OCI-LY1 (cell line): ENCODE measurements around the gene PTPRM.

Experiments used
- H2AFZ ChIP-seq: fragments of 200-600 bp; sonication (generic), shearing (Covaris generic); 2 replicates; pipeline ENCODE4 v1.6.0; 2014; ENCODE audit warnings: antibody characterized with exemption, mild to moderate bottlenecking, low read length
- H3F3A ChIP-seq: fragments of 200-600 bp; sonication (generic), shearing (Covaris generic); 2 replicates; pipeline ENCODE4 v1.6.0; 2014; ENCODE audit warnings: mild to moderate bottlenecking, antibody characterized with exemption, low read length, moderate library complexity; ENCODE audit not compliant: insufficient read depth
- H3K27ac ChIP-seq: fragments of 200-600 bp; sonication (generic); 2 replicates; pipeline ENCODE4 v1.5.1; 2014; ENCODE audit warnings: low read length, mixed run types, mild to moderate bottlenecking, low read depth; ENCODE audit not compliant: poor library complexity, severe bottlenecking
- H3K27me3 ChIP-seq: fragments of 200-600 bp; sonication (generic); 2 replicates; pipeline ENCODE4 v1.6.0; 2014; ENCODE audit warnings: antibody characterized with exemption, mild to moderate bottlenecking, low read length, moderate library complexity; ENCODE audit not compliant: insufficient read depth
- H3K36me3 ChIP-seq: fragments of 200-600 bp; sonication (generic); 2 replicates; pipeline ENCODE4 v1.6.1; 2014; ENCODE audit warnings: mild to moderate bottlenecking, antibody characterized with exemption, low read length, moderate library complexity, mixed read lengths; ENCODE audit not compliant: insufficient read depth
- H3K4me1 ChIP-seq: fragments of 200-600 bp; sonication (generic); 2 replicates; pipeline ENCODE4 v1.5.1; 2014; ENCODE audit warnings: mild to moderate bottlenecking, low read length, moderate library complexity; ENCODE audit not compliant: insufficient read depth, severe bottlenecking
- H3K4me2 ChIP-seq: fragments of 200-600 bp; sonication (generic), shearing (Covaris generic); 2 replicates; pipeline ENCODE4 v1.6.1; 2014; ENCODE audit warnings: low read length
- H3K4me3 ChIP-seq: fragments of 200-600 bp; sonication (generic); 2 replicates; pipeline ENCODE4 v1.5.1; 2014; ENCODE audit warnings: low read length, low read depth, mild to moderate bottlenecking, mixed read lengths; ENCODE audit not compliant: poor library complexity, severe bottlenecking
- H3K79me2 ChIP-seq: fragments of 200-600 bp; shearing (Covaris generic); 2 replicates; pipeline ENCODE4 v1.6.1; 2016; ENCODE audit warnings: mixed run types, low read length, mixed read lengths; ENCODE audit not compliant: insufficient read depth
- H3K9ac ChIP-seq: fragments of 200-600 bp; sonication (generic), shearing (Covaris generic); 2 replicates; pipeline ENCODE4 v1.6.1; 2014; ENCODE audit warnings: mild to moderate bottlenecking, low read length, mixed read lengths
- H3K9me2 ChIP-seq: fragments of 200-600 bp; sonication (generic), shearing (Covaris generic); 2 replicates; pipeline ENCODE4 v1.6.1; 2014; ENCODE audit warnings: low read depth, mild to moderate bottlenecking, low read length, mixed read lengths
- H3K9me3 ChIP-seq: fragments of 200-600 bp; shearing (Covaris generic); 2 replicates; pipeline ENCODE4 v1.6.1; 2014; ENCODE audit warnings: low read length, mixed read lengths
- H4K20me1 ChIP-seq: fragments of 200-600 bp; sonication (generic), shearing (Covaris generic); 2 replicates; pipeline ENCODE4 v1.6.0; 2016; ENCODE audit warnings: mild to moderate bottlenecking, low read length; ENCODE audit not compliant: insufficient read depth
- EZH2 ChIP-seq: fragments of 200-600 bp; sonication (generic), shearing (Covaris generic); IDR thresholded peaks from 2 replicates; pipeline ENCODE4 v1.8.0; 2017; ENCODE audit warnings: borderline replicate concordance, mixed run types, mild to moderate bottlenecking, antibody characterized with exemption, low read length, moderate library complexity, mixed read lengths
- TF ChIP-seq, protein P1 (sequence below): fragments of 200-600 bp; sonication (generic), shearing (Covaris generic); IDR thresholded peaks from 2 replicates; pipeline ENCODE4 v1.5.1; 2017; ENCODE audit warnings: mild to moderate bottlenecking, antibody characterized with exemption, low read length, moderate library complexity, mixed read lengths

The PTPRM gene

GRCh38 chr18:8290913-8291312, 723.8 kb downstream of the PTPRM start:
- H3K79me2 ChIP-seq, result no peaks in the 10 kb centered on the region
- H3K4me3 ChIP-seq, result no peak overlapping the region
- H4K20me1 ChIP-seq, result no peaks in the 10 kb centered on the region
- H3K4me1 ChIP-seq, result no peaks in the 10 kb centered on the region
- no peaks in the 10 kb centered on the region for H3K27me3 ChIP-seq
- no peaks in the 10 kb centered on the region for H3K9me2 ChIP-seq
- H3K9me3 ChIP-seq, result no peaks in the 10 kb centered on the region
- H3F3A ChIP-seq, result no peaks in the 10 kb centered on the region
- H3K9ac ChIP-seq, result no peak overlapping the region
- no peak overlapping the region for H3K4me2 ChIP-seq
- H2AFZ ChIP-seq, result no peak overlapping the region
- no peaks in the 10 kb centered on the region for H3K36me3 ChIP-seq
- TF ChIP-seq EZH2, result no peak
- TF ChIP-seq, protein P1, sequence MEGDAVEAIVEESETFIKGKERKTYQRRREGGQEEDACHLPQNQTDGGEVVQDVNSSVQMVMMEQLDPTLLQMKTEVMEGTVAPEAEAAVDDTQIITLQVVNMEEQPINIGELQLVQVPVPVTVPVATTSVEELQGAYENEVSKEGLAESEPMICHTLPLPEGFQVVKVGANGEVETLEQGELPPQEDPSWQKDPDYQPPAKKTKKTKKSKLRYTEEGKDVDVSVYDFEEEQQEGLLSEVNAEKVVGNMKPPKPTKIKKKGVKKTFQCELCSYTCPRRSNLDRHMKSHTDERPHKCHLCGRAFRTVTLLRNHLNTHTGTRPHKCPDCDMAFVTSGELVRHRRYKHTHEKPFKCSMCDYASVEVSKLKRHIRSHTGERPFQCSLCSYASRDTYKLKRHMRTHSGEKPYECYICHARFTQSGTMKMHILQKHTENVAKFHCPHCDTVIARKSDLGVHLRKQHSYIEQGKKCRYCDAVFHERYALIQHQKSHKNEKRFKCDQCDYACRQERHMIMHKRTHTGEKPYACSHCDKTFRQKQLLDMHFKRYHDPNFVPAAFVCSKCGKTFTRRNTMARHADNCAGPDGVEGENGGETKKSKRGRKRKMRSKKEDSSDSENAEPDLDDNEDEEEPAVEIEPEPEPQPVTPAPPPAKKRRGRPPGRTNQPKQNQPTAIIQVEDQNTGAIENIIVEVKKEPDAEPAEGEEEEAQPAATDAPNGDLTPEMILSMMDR, result no peak
- no peak overlapping the region for H3K27ac ChIP-seq

DNA sequence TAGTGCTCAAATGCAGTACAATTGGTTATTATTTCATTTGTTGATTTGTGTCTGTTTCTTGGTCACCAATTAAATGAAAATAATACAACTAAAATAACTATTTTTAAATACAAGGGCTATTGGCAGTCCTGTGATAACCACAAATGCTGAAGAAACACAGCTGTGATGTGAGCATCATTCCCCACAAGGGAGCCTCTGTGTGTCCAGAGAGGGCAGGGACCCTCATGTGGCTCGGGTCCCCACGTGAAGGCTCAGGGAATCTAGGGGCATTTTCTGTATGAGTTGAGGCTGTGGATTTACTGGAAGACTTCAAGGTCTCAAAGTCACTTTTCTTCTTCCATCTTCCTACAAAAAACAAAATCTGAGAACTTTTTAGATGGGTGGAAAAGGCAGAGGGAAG, 726.1 kb downstream of the PTPRM start:
- no peak overlapping the region for H3K4me3 ChIP-seq
- H3K27me3 ChIP-seq, result no peaks in the 10 kb centered on the region
- no peaks in the 10 kb centered on the region for H3K4me1 ChIP-seq
- no peaks in the 10 kb centered on the region for H4K20me1 ChIP-seq
- no peaks in the 10 kb centered on the region for H3K36me3 ChIP-seq
- no peak overlapping the region for H2AFZ ChIP-seq
- H3F3A ChIP-seq, result no peaks in the 10 kb centered on the region
- no peaks in the 10 kb centered on the region for H3K9me3 ChIP-seq
- no peaks in the 10 kb centered on the region for H3K79me2 ChIP-seq
- no peaks in the 10 kb centered on the region for H3K9me2 ChIP-seq
- H3K4me2 ChIP-seq, result no peak overlapping the region
- no peak overlapping the region for H3K9ac ChIP-seq
- no peak overlapping the region for H3K27ac ChIP-seq
- TF ChIP-seq EZH2, result no peak
- TF ChIP-seq, protein P1, result no peak

DNA sequence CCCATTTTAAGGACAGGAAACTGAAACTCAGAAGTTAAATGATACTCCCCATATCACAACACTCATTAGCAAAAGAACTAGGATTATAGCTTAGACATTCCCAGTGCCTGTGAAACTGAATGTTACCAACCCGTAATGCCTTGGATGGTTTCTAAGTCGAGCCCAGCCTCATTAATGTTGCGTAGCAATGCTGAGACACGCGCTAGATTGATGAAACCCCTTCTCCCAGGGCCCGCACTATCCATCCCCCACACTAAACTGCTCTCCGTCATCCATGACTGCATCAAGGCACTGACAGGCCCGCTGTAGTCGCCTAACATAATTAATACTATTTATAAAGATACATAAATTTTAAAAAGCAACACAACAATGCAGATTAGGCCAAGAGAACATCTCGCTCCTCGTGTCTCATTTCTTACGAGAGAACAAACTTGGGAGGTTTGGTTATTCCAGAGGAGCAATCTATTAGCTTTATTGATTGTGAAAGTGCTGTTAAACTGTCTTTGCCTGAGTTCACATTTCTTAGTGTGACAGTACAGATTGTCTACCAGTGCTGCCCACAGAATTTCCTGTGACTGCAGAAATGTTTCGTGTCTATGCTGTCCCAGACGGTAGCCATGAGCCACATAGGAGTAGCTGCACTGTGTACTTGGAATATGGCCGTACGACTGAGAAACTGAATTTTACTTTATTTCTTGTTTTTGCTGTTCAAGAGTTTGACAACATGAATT, 729.9 kb downstream of the PTPRM start:
- no peaks in the 10 kb centered on the region for H3K9me2 ChIP-seq
- H3K4me1 ChIP-seq, result no peaks in the 10 kb centered on the region
- no peak overlapping the region for H3K4me3 ChIP-seq
- no peaks in the 10 kb centered on the region for H3F3A ChIP-seq
- no peaks in the 10 kb centered on the region for H4K20me1 ChIP-seq
- no peak overlapping the region for H3K9ac ChIP-seq
- no peak overlapping the region for H3K4me2 ChIP-seq
- no peak for TF ChIP-seq EZH2
- TF ChIP-seq, protein P1, result no peak
- H3K36me3 ChIP-seq, result no peaks in the 10 kb centered on the region
- H3K27ac ChIP-seq, result no peak overlapping the region
- no peaks in the 10 kb centered on the region for H3K27me3 ChIP-seq
- no peak overlapping the region for H2AFZ ChIP-seq
- no peaks in the 10 kb centered on the region for H3K79me2 ChIP-seq
- no peaks in the 10 kb centered on the region for H3K9me3 ChIP-seq
